ENCODE results near the gene RRAS. TPM values are rescaled to one million over a fixed set of nuclear protein-coding genes. Genes with fewer than 3 reads are reported as not detected.

Gene RRAS
- total RNA-seq, 6 donors from 2014 or later: 81.7 to 160 (median 107) TPM

DNA sequence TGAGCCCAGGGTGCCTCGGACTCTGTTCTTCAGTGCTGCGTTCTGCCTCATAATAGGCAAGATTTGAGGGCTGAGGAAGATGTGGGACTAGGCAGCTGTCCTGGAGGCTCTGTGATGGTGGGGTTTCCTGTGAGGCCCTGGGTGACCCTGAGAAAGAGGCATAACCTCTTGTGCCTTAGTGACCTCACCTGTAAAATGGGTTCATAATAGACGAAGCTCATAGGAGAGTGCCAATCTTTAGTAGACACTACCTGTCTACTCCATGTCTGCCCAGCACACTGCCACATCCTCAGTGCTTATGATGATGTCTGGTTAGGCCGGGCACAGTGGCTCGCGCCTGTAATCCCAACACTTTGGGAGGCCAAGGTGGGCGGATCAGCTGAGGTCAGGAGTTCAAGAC lies 23.4 kb downstream of the RRAS start:
- TF ChIP-seq EP300 (IDR thresholded peaks at IDR 0.05): no peak
- TF ChIP-seq, protein P1, sequence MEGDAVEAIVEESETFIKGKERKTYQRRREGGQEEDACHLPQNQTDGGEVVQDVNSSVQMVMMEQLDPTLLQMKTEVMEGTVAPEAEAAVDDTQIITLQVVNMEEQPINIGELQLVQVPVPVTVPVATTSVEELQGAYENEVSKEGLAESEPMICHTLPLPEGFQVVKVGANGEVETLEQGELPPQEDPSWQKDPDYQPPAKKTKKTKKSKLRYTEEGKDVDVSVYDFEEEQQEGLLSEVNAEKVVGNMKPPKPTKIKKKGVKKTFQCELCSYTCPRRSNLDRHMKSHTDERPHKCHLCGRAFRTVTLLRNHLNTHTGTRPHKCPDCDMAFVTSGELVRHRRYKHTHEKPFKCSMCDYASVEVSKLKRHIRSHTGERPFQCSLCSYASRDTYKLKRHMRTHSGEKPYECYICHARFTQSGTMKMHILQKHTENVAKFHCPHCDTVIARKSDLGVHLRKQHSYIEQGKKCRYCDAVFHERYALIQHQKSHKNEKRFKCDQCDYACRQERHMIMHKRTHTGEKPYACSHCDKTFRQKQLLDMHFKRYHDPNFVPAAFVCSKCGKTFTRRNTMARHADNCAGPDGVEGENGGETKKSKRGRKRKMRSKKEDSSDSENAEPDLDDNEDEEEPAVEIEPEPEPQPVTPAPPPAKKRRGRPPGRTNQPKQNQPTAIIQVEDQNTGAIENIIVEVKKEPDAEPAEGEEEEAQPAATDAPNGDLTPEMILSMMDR (IDR thresholded peaks at IDR 0.05): no peak
- no peak for TF ChIP-seq POLR2A (IDR thresholded peaks at IDR 0.05)
- no peak for TF ChIP-seq POLR2AphosphoS5 (IDR thresholded peaks at IDR 0.05)
- Histone ChIP-seq H3K4me1 (peaks cover 5 to 19% (median 15%) of the 10 kb centered on the region in 4 donors), H3K36me3 (peaks cover 20 to 64% (median 53%) of the 10 kb centered on the region in 4 donors), H3K27ac (no peak overlapping the region), H3K27me3 (no peaks in the 10 kb centered on the region), H3K9me3 (no peaks in the 10 kb centered on the region), H3K4me3 (no peak overlapping the region)
- WGBS, 2 donors: 95 to 96% methylated on average over 5 to 7 of the region's 7 CpGs
- no peak for DNase-seq
- ATAC-seq (ENCODE audit: low FRiP score in 2 of 2): no peak

DNA sequence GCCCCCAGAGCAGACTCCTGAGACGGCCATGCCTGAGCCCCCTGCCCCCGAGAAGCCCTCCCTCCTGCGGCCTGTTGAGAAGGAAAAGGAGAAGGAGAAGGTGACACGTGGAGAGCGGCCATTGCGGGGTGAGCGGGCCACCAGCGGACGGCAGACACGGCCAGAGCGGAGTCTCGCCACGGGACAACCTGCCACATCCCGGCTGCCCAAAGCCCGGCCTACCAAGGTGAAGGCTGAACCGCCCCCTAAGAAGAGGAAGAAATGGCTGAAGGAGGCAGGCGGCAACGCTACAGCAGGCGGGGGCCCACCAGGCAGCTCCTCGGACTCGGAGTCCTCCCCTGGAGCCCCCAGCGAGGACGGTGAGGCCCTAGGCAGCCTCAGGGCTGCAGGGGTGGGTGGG lies 24.1 kb downstream of the RRAS start:
- DNase-seq (peak in 1 of 2 donors; percentile 60), ATAC-seq (ENCODE audit: low FRiP score in 2 of 2) (no peak)
- Histone ChIP-seq H3K27me3 (no peaks in the 10 kb centered on the region), H3K4me3 (no peak overlapping the region), H3K9me3 (no peaks in the 10 kb centered on the region), H3K36me3 (peaks cover 19 to 64% (median 52%) of the 10 kb centered on the region in 4 donors), H3K27ac (no peak overlapping the region), H3K4me1 (peaks cover 5 to 19% (median 17%) of the 10 kb centered on the region in 4 donors)
- TF ChIP-seq EP300 (IDR thresholded peaks at IDR 0.05): no peak
- TF ChIP-seq POLR2AphosphoS5 (IDR thresholded peaks at IDR 0.05): no peak
- no peak for TF ChIP-seq POLR2A (IDR thresholded peaks at IDR 0.05)
- TF ChIP-seq, protein P1 (IDR thresholded peaks at IDR 0.05): no peak
- WGBS, 2 donors: 94 to 96% methylated on average over 19 to 23 of the region's 23 CpGs

DNA sequence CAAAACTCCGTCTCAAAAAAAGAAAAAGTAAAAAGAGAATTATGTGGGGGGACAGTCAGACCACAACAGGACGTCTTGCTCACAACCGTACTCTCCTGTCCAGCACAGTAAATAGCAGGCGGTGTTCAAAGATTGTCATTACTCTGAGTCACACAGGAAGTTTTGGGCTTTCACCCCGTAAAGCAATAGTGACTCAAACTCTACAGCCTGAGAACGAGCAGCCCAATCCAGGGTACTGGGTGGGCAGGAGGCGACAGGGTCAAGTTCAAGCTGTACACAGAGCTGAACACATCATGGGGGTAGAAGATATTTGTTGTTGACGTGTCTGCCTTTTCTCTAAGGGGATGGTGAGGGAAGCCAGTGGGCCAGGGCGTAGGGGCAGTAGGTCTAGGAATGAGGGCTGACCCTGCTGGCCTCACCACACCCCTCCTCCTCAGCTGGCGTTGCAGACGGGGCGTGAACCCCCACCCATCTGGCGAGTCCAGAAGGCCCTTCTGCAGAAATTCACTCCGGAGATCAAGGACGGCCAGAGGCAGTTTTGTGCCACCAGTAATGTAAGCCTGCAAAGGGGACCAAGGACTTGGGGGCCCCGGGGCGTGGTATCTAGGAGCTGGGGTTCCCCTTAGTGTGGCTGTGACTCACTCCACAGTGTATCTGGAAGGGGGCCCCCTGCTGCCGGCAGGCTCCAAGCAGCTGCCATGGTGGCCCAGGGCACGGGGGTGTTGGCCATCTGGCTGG lies 25.7 kb downstream of the RRAS start:
- Histone ChIP-seq H3K36me3 (peaks cover 15 to 69% (median 55%) of the 10 kb centered on the region in 4 donors), H3K4me1 (peaks cover 5 to 19% (median 17%) of the 10 kb centered on the region in 4 donors), H3K27me3 (no peaks in the 10 kb centered on the region), H3K4me3 (no peak overlapping the region), H3K9me3 (no peaks in the 10 kb centered on the region), H3K27ac (peak overlapping the region in 1 of 4 donors; percentile 27)
- WGBS, 2 donors: 79% methylated on average over 12 to 19 of the region's 19 CpGs
- peak in 1 of 2 donors; percentile 43 for DNase-seq
- TF ChIP-seq POLR2AphosphoS5 (IDR thresholded peaks at IDR 0.05): no peak
- TF ChIP-seq POLR2A (IDR thresholded peaks at IDR 0.05): no peak
- TF ChIP-seq, protein P1 (IDR thresholded peaks at IDR 0.05): no peak
- no peak for TF ChIP-seq EP300 (IDR thresholded peaks at IDR 0.05)
- ATAC-seq (ENCODE audit: low FRiP score in 2 of 2): peak in 1 of 2 donors; percentile 83

DNA sequence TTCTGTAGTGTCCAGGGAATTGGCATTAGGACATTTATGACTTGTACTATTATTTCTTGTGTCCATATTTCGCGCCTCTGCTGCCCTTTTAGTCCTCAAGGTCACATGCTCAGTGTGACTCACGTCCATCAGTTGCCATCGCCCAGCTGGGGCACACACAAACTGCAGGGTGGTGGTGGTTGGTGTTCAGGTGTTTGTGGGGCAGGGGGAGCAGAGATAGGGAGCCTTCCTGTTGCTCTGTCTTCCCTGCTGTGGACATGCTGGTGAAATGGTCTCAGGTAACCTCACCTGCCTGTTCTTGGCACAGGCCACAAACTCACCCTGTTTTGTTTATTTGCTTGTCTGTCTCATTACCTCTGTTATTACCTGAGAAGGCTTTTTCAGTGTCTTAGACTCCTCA lies 26.6 kb downstream of the RRAS start:
- Histone ChIP-seq H3K9me3 (no peaks in the 10 kb centered on the region), H3K36me3 (peaks cover 15 to 70% (median 58%) of the 10 kb centered on the region in 4 donors), H3K4me1 (peaks cover 5 to 19% (median 17%) of the 10 kb centered on the region in 4 donors), H3K27me3 (no peaks in the 10 kb centered on the region), H3K4me3 (no peak overlapping the region), H3K27ac (no peak overlapping the region)
- DNase-seq (no peak), ATAC-seq (ENCODE audit: low FRiP score in 2 of 2) (no peak)
- WGBS, 2 donors: 74 to 81% methylated on average over 4 of the region's 4 CpGs
- TF ChIP-seq POLR2AphosphoS5 (IDR thresholded peaks at IDR 0.05): no peak
- no peak for TF ChIP-seq EP300 (IDR thresholded peaks at IDR 0.05)
- TF ChIP-seq, protein P1 (IDR thresholded peaks at IDR 0.05): no peak
- no peak for TF ChIP-seq POLR2A (IDR thresholded peaks at IDR 0.05)

All from upper lobe of left lung (tissue), 6 donors.